Measurements from ENCODE around the gene ANKLE2. TPM values are rescaled to one million over a fixed set of nuclear protein-coding genes. Genes with fewer than 3 reads are reported as not detected.

ANKLE2 gene
- total RNA-seq, 2 donors from 2014 or later: 23.8 to 24.2 TPM

GRCh38 chr12:132736913-132737312 lies 24.7 kb downstream of the ANKLE2 start:
- Histone ChIP-seq H3K4me1 (peaks cover 0 to 21% of the 10 kb centered on the region in 2 donors), H3K27ac (no peak overlapping the region), H3K4me3 (no peak overlapping the region), H3K9me3 (no peaks in the 10 kb centered on the region), H3K36me3 (peaks cover 94% of the 10 kb centered on the region), H3K27me3 (no peaks in the 10 kb centered on the region)
- DNase-seq (ENCODE audit: low spot score): no peak
- TF ChIP-seq CTCF (IDR thresholded peaks at IDR 0.05): no peak

- Histone ChIP-seq H3K9me3 (no peaks in the 10 kb centered on the region), H3K27me3 (no peaks in the 10 kb centered on the region), H3K4me1 (peaks cover 0 to 21% of the 10 kb centered on the region in 2 donors), H3K27ac (no peak overlapping the region), H3K36me3 (peaks cover 96% of the 10 kb centered on the region), H3K4me3 (no peak overlapping the region)
- no peak for TF ChIP-seq CTCF (IDR thresholded peaks at IDR 0.05)
- no peak for DNase-seq (ENCODE audit: low spot score)
Observed at GRCh38 chr12:132736378-132736777, 25.3 kb downstream of the ANKLE2 start.

- Histone ChIP-seq H3K4me1 (peaks cover 0 to 14% of the 10 kb centered on the region in 2 donors), H3K9me3 (no peaks in the 10 kb centered on the region), H3K27me3 (no peaks in the 10 kb centered on the region), H3K27ac (no peak overlapping the region), H3K36me3 (peaks cover 93% of the 10 kb centered on the region), H3K4me3 (no peak overlapping the region)
- TF ChIP-seq CTCF (IDR thresholded peaks at IDR 0.05): no peak
- no peak for DNase-seq (ENCODE audit: low spot score)
Observed at GRCh38 chr12:132735496-132735895, 26.1 kb downstream of the ANKLE2 start.

- H3K27ac ChIP-seq: no peak overlapping the region
- H3K4me3 ChIP-seq: no peak overlapping the region
- no peaks in the 10 kb centered on the region for H3K27me3 ChIP-seq
- no peak for DNase-seq (ENCODE audit: low spot score)
- H3K4me1 ChIP-seq: peaks cover 0 to 2% of the 10 kb centered on the region in 2 donors
- no peak for TF ChIP-seq CTCF (IDR thresholded peaks at IDR 0.05)
- no peaks in the 10 kb centered on the region for H3K9me3 ChIP-seq
- H3K36me3 ChIP-seq: peaks cover 86% of the 10 kb centered on the region
Observed at GRCh38 chr12:132734206-132734605, 27.4 kb downstream of the ANKLE2 start.

GRCh38 chr12:132731574-132731973 lies 30.1 kb downstream of the ANKLE2 start:
- no peak overlapping the region for H3K4me3 ChIP-seq
- no peaks in the 10 kb centered on the region for H3K9me3 ChIP-seq
- H3K27ac ChIP-seq: no peak overlapping the region
- no peaks in the 10 kb centered on the region for H3K27me3 ChIP-seq
- no peak for TF ChIP-seq CTCF (IDR thresholded peaks at IDR 0.05)
- no peaks in the 10 kb centered on the region for H3K4me1 ChIP-seq
- H3K36me3 ChIP-seq: peaks cover 88% of the 10 kb centered on the region
- DNase-seq (ENCODE audit: low spot score): no peak

GRCh38 chr12:132730353-132730752 lies 31.3 kb downstream of the ANKLE2 start:
- Histone ChIP-seq H3K4me1 (no peaks in the 10 kb centered on the region), H3K27me3 (no peaks in the 10 kb centered on the region), H3K36me3 (peaks cover 88% of the 10 kb centered on the region), H3K9me3 (no peaks in the 10 kb centered on the region), H3K4me3 (no peak overlapping the region), H3K27ac (no peak overlapping the region)
- TF ChIP-seq CTCF (IDR thresholded peaks at IDR 0.05): no peak
- no peak for DNase-seq (ENCODE audit: low spot score)
